ENCODE results near the gene CCDC142. TPM values are rescaled to one million over a fixed set of nuclear protein-coding genes. Genes with fewer than 3 reads are reported as not detected.

The CCDC142 gene
- total and polyA plus RNA-seq, 9 of the 15 experiments (the other 6 are each of a cell fraction or from before 2014, with no cell fraction given): 0.55 to 11.7 (median 7.2) TPM

GRCh38 chr2:74530239-74531187 lies 47.7 kb upstream of the CCDC142 start (continued):
- 0 out of 2 replicates have a peak, but pooled peaks have one; percentile 76 for TF ChIP-seq ATF6 (CRISPR knock-in tag; IDR thresholded peaks at IDR 0.05)
- peak in 1 of 2 experiments; percentile 88; a peak in 2 of 4 replicates for TF ChIP-seq UBTF (IDR thresholded peaks at IDR 0.05; ENCODE audit: borderline replicate concordance in 1 of 2, low read depth in 2 of 2, low read length in 2 of 2)
- peak; percentile 87; the same call in 1 of the 2 replicates for TF ChIP-seq POLR2AphosphoS5 (IDR thresholded peaks at IDR 0.05; ENCODE audit: control insufficient read depth, insufficient read depth, low read depth, low read length)
- no peak for TF ChIP-seq ZNF318 (IDR thresholded peaks at IDR 0.05; ENCODE audit: borderline replicate concordance in 1 of 2, low read depth in 1 of 2)
- peak; percentile 91 for TF ChIP-seq ZNF592 (IDR thresholded peaks at IDR 0.05)

Measured in K562 (cell line).